ENCODE measurements around the gene SETD9. TPM values are rescaled to one million over a fixed set of nuclear protein-coding genes. Genes with fewer than 3 reads are reported as not detected.

The SETD9 gene
- total RNA-seq: 10 to 100 TPM in 1 of 2 donors, 1 to 10 TPM in 1; 7.6 to 18.5 TPM

- Histone ChIP-seq H3K36me3 (no peaks in the 10 kb centered on the region), H3K27ac (peak within 1 kb of the TSS; percentile 97)
Observed at GRCh38 chr5:56909294-56910209, at the start of gene SETD9. TSS of gene SETD9 (plus strand) at chr5:56909596. CDS start at chr5:56909646, 50 bp downstream.

GRCh38 chr5:56861893-56862485 is 47.4 kb upstream of the SETD9 start:
- no peaks in the 10 kb centered on the region for H3K9me3 ChIP-seq
- no peak for DNase-seq
- intact Hi-C loops (cut with DNase I): no loop called here
- H3K4me1 ChIP-seq: no peaks in the 10 kb centered on the region
- no peak overlapping the region for H3K27ac ChIP-seq
- H3K9ac ChIP-seq (ENCODE audit: low read depth in 2 of 2, low read length in 2 of 2): no peak overlapping the region
- H3K4me3 ChIP-seq: no peak overlapping the region
- peaks cover 7% of the 10 kb centered on the region for H3K36me3 ChIP-seq
- no peak for TF ChIP-seq CTCF (IDR thresholded peaks at IDR 0.05)
- no peaks in the 10 kb centered on the region for H3K27me3 ChIP-seq

More at GRCh38 chr5:56909294-56910209, at the start of gene SETD9:
- Histone ChIP-seq H3K4me1 (no peaks in the 10 kb centered on the region), H3K9ac (ENCODE audit: low read depth in 2 of 2, low read length in 2 of 2) (peak within 1 kb of the TSS; percentile 84 to 87), H3K4me3 (peak within 1 kb of the TSS; percentile 51), H3K9me3 (no peaks in the 10 kb centered on the region), H3K27me3 (no peaks in the 10 kb centered on the region)
- no peak for TF ChIP-seq CTCF (IDR thresholded peaks at IDR 0.05)
- intact Hi-C loops (cut with DNase I): loop anchor here (5.0 kb wide), 1 partner anchor 173 kb away; no protein-coding TSS in a partner anchor
- peak; percentile 99 for DNase-seq

- Histone ChIP-seq H3K36me3 (peaks cover 7% of the 10 kb centered on the region), H3K4me3 (no peak overlapping the region), H3K27me3 (no peaks in the 10 kb centered on the region), H3K9me3 (no peaks in the 10 kb centered on the region), H3K4me1 (no peaks in the 10 kb centered on the region), H3K9ac (ENCODE audit: low read depth in 2 of 2, low read length in 2 of 2) (no peak overlapping the region), H3K27ac (no peak overlapping the region)
- no peak for TF ChIP-seq CTCF (IDR thresholded peaks at IDR 0.05)
- intact Hi-C loops (cut with DNase I): no loop called here
- no peak for DNase-seq
Observed at GRCh38 chr5:56862909-56863308, 46.5 kb upstream of the SETD9 start.

GRCh38 chr5:56871777-56872176 is 37.6 kb upstream of the SETD9 start:
- Histone ChIP-seq H3K27ac (no peak overlapping the region), H3K4me1 (no peaks in the 10 kb centered on the region), H3K9me3 (no peaks in the 10 kb centered on the region), H3K4me3 (no peak overlapping the region), H3K9ac (ENCODE audit: low read depth in 2 of 2, low read length in 2 of 2) (no peak overlapping the region), H3K36me3 (no peaks in the 10 kb centered on the region), H3K27me3 (no peaks in the 10 kb centered on the region)
- TF ChIP-seq CTCF (IDR thresholded peaks at IDR 0.05): no peak
- DNase-seq: no peak
- intact Hi-C loops (cut with DNase I): no loop called here

- intact Hi-C loops (cut with DNase I): no loop called here
- Histone ChIP-seq H3K4me3 (no peak overlapping the region), H3K36me3 (no peaks in the 10 kb centered on the region), H3K27me3 (no peaks in the 10 kb centered on the region), H3K4me1 (no peaks in the 10 kb centered on the region), H3K9ac (ENCODE audit: low read depth in 2 of 2, low read length in 2 of 2) (no peak overlapping the region), H3K9me3 (no peaks in the 10 kb centered on the region), H3K27ac (no peak overlapping the region)
- DNase-seq: no peak
- TF ChIP-seq CTCF (IDR thresholded peaks at IDR 0.05): no peak
Observed at GRCh38 chr5:56873056-56873455, 36.3 kb upstream of the SETD9 start.

All from colonic mucosa (tissue), 4 donors.